HepG2 (cell line): ENCODE measurements around the gene SRCIN1. TPM values are rescaled to one million over a fixed set of nuclear protein-coding genes. Genes with fewer than 3 reads are reported as not detected.

ENCODE experiments used
- ATAC-seq: fragments of 200-7000 bp; cut with Tn5 transposase; 3 replicates; pipeline ENCODE4 v1.9.1; 2020; ENCODE audit warnings: mild to moderate bottlenecking, moderate library complexity
- BruUV-seq: library from RNA; stranded (reverse); fragments of 400-500 nt; replicated peaks from 2 replicates; lab custom pipeline; 2021; lab: Mats Ljungman, UMichigan
- CTCF ChIA-PET: fragments of 300-600 bp; formaldehyde crosslinking; extraction: SDS; loops from one replicate; lab custom pipeline; 2021; ENCODE audit warnings: low total read pairs, inconsistent platforms, low intra/inter-chr PET ratio; lab: Yijun Ruan, JAX
- POLR2A ChIA-PET: fragments of 350-600 bp; sonication (Branson Sonifier 250); formaldehyde crosslinking; loops from one replicate; lab custom pipeline; 2020; ENCODE audit warnings: antibody characterized with exemption, inconsistent platforms; lab: Yijun Ruan, JAX
- DNase-seq: peaks from one replicate; pipeline ENCODE4 v3.0.0-alpha.2; 2015; ENCODE audit warnings: low spot score
- FAIRE-seq: peaks from 3 replicates; lab custom pipeline; 2011; peaks lifted over from hg19 to GRCh38; lab: Jason Lieb, UNC
- H2AFZ ChIP-seq: one replicate; pipeline ENCODE4 v1.6.1; 2011; ENCODE audit warnings: low read length, inconsistent platforms
- H3K27ac ChIP-seq: fragments of 300-600 bp; 3 replicates; pipeline ENCODE4 v1.8.0; 2011; ENCODE audit warnings: mixed run types, mild to moderate bottlenecking, mixed read lengths, low read length, inconsistent platforms; ENCODE audit not compliant: insufficient read depth; ENCODE audit errors: extremely low read length
- H3K27me3 ChIP-seq, 2 experiments: fragments of 200-600 bp in 1 of 2; 2 replicates in 1 of 2; 3 replicates in 1 of 2; pipeline versions ENCODE4 v1.6.0 to v1.8.0; 2011; ENCODE audit warnings: low read length in 2 of 2, mild to moderate bottlenecking in 2 of 2, moderate library complexity in 2 of 2, inconsistent platforms in 1 of 2; ENCODE audit not compliant: insufficient read depth in 2 of 2, control insufficient read depth in 1 of 2
- H3K36me3 ChIP-seq, 2 experiments: fragments of 200-600 bp in 1 of 2; replicated peaks in 1 of 2; 2 replicates in 1 of 2; 3 replicates in 1 of 2; pipeline versions ENCODE4 v1.5.1 to v1.8.0; 2011; ENCODE audit warnings: low read length in 2 of 2, inconsistent platforms in 1 of 2; ENCODE audit not compliant: insufficient read depth in 2 of 2, control insufficient read depth in 1 of 2
- H3K4me1 ChIP-seq: 2 replicates; pipeline ENCODE4 v1.5.1; 2012; ENCODE audit warnings: low read length, inconsistent platforms; ENCODE audit not compliant: insufficient read depth
- H3K4me2 ChIP-seq: 2 replicates; pipeline ENCODE4 v1.6.0; 2011; ENCODE audit warnings: low read depth, low read length, inconsistent platforms
- H3K4me3 ChIP-seq, 3 experiments: fragments of 200-600 bp in 1 of 3; sonication (generic), shearing (Covaris generic) in 1 of 3; replicated peaks in 1 of 3; 2 replicates each; pipeline ENCODE4 v1.5.1; 2011 to 2016; ENCODE audit warnings: low read length in 3 of 3, inconsistent platforms in 2 of 3, low read depth in 2 of 3, mild to moderate bottlenecking in 2 of 3, control low read depth in 1 of 3, mixed read lengths in 1 of 3; ENCODE audit not compliant: insufficient read depth in 1 of 3
- H3K79me2 ChIP-seq: one replicate; pipeline ENCODE4 v1.6.1; 2011; ENCODE audit warnings: low read length, inconsistent platforms; ENCODE audit not compliant: insufficient read depth
- H3K9ac ChIP-seq: 2 replicates; pipeline ENCODE4 v1.6.0; 2011; ENCODE audit warnings: mild to moderate bottlenecking, low read depth, low read length, inconsistent platforms; ENCODE audit not compliant: insufficient read depth
- H3K9me3 ChIP-seq: 2 replicates; pipeline ENCODE4 v1.5.1; 2012; ENCODE audit warnings: mild to moderate bottlenecking, low read length
- H4K20me1 ChIP-seq: 2 replicates; pipeline ENCODE4 v1.6.0; 2011; ENCODE audit warnings: inconsistent platforms, mild to moderate bottlenecking, low read length, moderate library complexity; ENCODE audit not compliant: insufficient read depth
- IRF2 ChIP-seq: IDR thresholded peaks from 2 replicates; pipeline ENCODE4 v1.6.1; 2018; ENCODE audit warnings: missing genetic modification reagents, missing compliant biosample characterization
- MLXIP ChIP-seq: sonication (generic); formaldehyde crosslinking; IDR thresholded peaks from 2 replicates; pipeline ENCODE4 v1.9.0; 2021; ENCODE audit warnings: missing genetic modification reagents, borderline replicate concordance
- NCOA1 ChIP-seq: sonication (generic); formaldehyde crosslinking; IDR thresholded peaks from 2 replicates; pipeline ENCODE4 v1.9.0; 2021; ENCODE audit warnings: missing genetic modification reagents
- NFIB ChIP-seq: sonication (generic); formaldehyde crosslinking; IDR thresholded peaks from 2 replicates; pipeline ENCODE4 v1.9.0; 2021; ENCODE audit warnings: missing genetic modification reagents, mild to moderate bottlenecking, borderline replicate concordance
- NFRKB ChIP-seq: fragments of 450-650 bp; IDR thresholded peaks from 2 replicates; pipeline ENCODE4 v1.6.1; 2017
- SMAD3 ChIP-seq: sonication (generic); formaldehyde crosslinking; IDR thresholded peaks from 2 replicates; pipeline ENCODE4 v1.4.0; 2020; ENCODE audit warnings: missing genetic modification reagents
- SMARCE1 ChIP-seq: fragments of 450-650 bp; IDR thresholded peaks from 2 replicates; pipeline ENCODE4 v1.6.1; 2017; ENCODE audit warnings: borderline replicate concordance
- ZFYVE20 ChIP-seq: sonication (generic); formaldehyde crosslinking; IDR thresholded peaks from 2 replicates; pipeline ENCODE4 v1.8.0; 2023; ENCODE audit warnings: low read depth, mild to moderate bottlenecking, moderate library complexity, missing genetic modification reagents, borderline replicate concordance
- ZMAT5 ChIP-seq: sonication (generic); formaldehyde crosslinking; IDR thresholded peaks from 2 replicates; pipeline ENCODE4 v1.5.0; 2020; ENCODE audit warnings: mild to moderate bottlenecking, low read depth, missing genetic modification reagents, borderline replicate concordance
- ZNF414 ChIP-seq: sonication (generic); formaldehyde crosslinking; IDR thresholded peaks from 2 replicates; pipeline ENCODE4 v1.5.0; 2020; ENCODE audit warnings: missing genetic modification reagents
- ZNF484 ChIP-seq: sonication (generic); formaldehyde crosslinking; IDR thresholded peaks from 2 replicates; pipeline ENCODE4 v1.5.1; 2020; ENCODE audit warnings: mild to moderate bottlenecking, low read depth, missing genetic modification reagents, borderline replicate concordance
- ZNF781 ChIP-seq: sonication (generic); formaldehyde crosslinking; IDR thresholded peaks from 2 replicates; pipeline ENCODE4 v1.5.1; 2020; ENCODE audit warnings: borderline replicate concordance, mild to moderate bottlenecking, missing genetic modification reagents; ENCODE audit errors: not compliant biosample characterization
- ZNF841 ChIP-seq: sonication (generic); formaldehyde crosslinking; IDR thresholded peaks from 2 replicates; pipeline ENCODE4 v1.8.1; 2023; ENCODE audit warnings: missing genetic modification reagents, borderline replicate concordance
- WGBS: methylation state at CpG from one replicate; pipeline ENCODE4 v1.1.6; 2017; ENCODE audit warnings: low lambda C conversion rate; 5-methylcytosine and 5-hydroxymethylcytosine counted together
- in situ Hi-C: cut with HindIII; loops from 2 replicates; pipeline ENCODE4 v1.10.0; 2017; ENCODE audit warnings: low pct_unique_long_range_greater_than_20kb; ENCODE audit not compliant: extremely low pct_ligation_motif_present
- intact Hi-C: fragments of 100-400 bp; cut with micrococcal nuclease; formaldehyde crosslinking; loops from one replicate; pipeline ENCODE4 v1.10.0; 2022; ENCODE audit not compliant: unreplicated experiment
- polyA plus RNA-seq, 8 experiments: library from polyadenylated mRNA; depleted of rRNA in 3 of 8; stranded (reverse) in 7 of 8; unstranded in 1 of 8; fragments of >200 nt; fragmentation: Illumina TruSeq in 4 of 8; extraction: Trizol in 4 of 8; gene quantifications; 2 replicates each; pipeline versions ENCODE4 v1.2.1 to v1.2.3, GENCODE V29; 2011 to 2016; ENCODE audit warnings: low read depth in 4 of 8, missing spikeins in 1 of 8, mixed read lengths in 1 of 8; ENCODE audit not compliant: insufficient read depth in 1 of 8
- total RNA-seq, 5 experiments: library from RNA; depleted of rRNA; stranded (reverse); fragments of >200 nt; fragmentation: Illumina TruSeq; extraction: Trizol; gene quantifications; 2 replicates each; pipeline ENCODE4 v1.2.3, GENCODE V29; 2016; ENCODE audit warnings: low read depth in 1 of 5
- TF ChIP-seq, protein P1 (sequence below): sonication (generic); formaldehyde crosslinking; IDR thresholded peaks from 2 replicates; pipeline ENCODE4 v1.8.1; 2023; ENCODE audit warnings: mild to moderate bottlenecking, missing genetic modification reagents
- TF ChIP-seq, protein P2 (sequence below): sonication (generic); formaldehyde crosslinking; IDR thresholded peaks from 2 replicates; pipeline ENCODE4 v1.4.0; 2020; ENCODE audit warnings: missing genetic modification reagents

Gene SRCIN1
- total and polyA plus RNA-seq, 2 of the 13 experiments (the other 11 are each of a cell fraction or from before 2014, with no cell fraction given), result 1.2 to 9.6 TPM

GRCh38 chr17:38559880-38560230, 45.9 kb downstream of the SRCIN1 start:
- 3% methylated on average over 5 of the region's 6 CpGs for WGBS
- H3K4me1 ChIP-seq, result peaks cover 39% of the 10 kb centered on the region
- no peaks in the 10 kb centered on the region for H3K79me2 ChIP-seq
- H3K27me3 ChIP-seq, result peaks cover 0 to 2% of the 10 kb centered on the region in 2 experiments; a peak in 1 of 5 replicates
- no peaks in the 10 kb centered on the region for H4K20me1 ChIP-seq
- H3K9ac ChIP-seq, result no peak overlapping the region
- H3K4me3 ChIP-seq, result peak overlapping the region; percentile 13 to 67 (median 13); a peak in 4 of 6 replicates
- POLR2A ChIA-PET, result interaction anchor here (0.6 to 2.9 kb wide), 8 partner anchors 30 to 310 kb away, joined by 3 to 29 read pairs (median 11); partner anchors contain the start of genes LASP1 and SRCIN1
- peak overlapping the region; percentile 81 for H3K4me2 ChIP-seq
- DNase-seq, result no peak
- H2AFZ ChIP-seq, result no peak overlapping the region
- H3K27ac ChIP-seq, result no peak overlapping the region
- intact Hi-C loops (loop anchor here (5.0 kb wide), 1 partner anchor 48 kb away; no protein-coding TSS in a partner anchor), in situ Hi-C loops (loop anchor here (5.0 kb wide), 1 partner anchor 107 kb away; no protein-coding TSS in a partner anchor)
- no TSS peak for BruUV-seq
- no peaks in the 10 kb centered on the region for H3K36me3 ChIP-seq
- no peak for ATAC-seq
- CTCF ChIA-PET, result no interaction called here
- no peak for FAIRE-seq
- H3K9me3 ChIP-seq, result no peaks in the 10 kb centered on the region
- TF ChIP-seq SMARCE1 (no peak), SMAD3 (CRISPR knock-in tag) (no peak), NCOA1 (0 out of 2 replicates have a peak, but pooled peaks have one; percentile 60), ZFYVE20 (CRISPR knock-in tag) (no peak), IRF2 (CRISPR knock-in tag) (no peak), NFRKB (no peak), MLXIP (CRISPR knock-in tag) (no peak), ZMAT5 (CRISPR knock-in tag) (no peak), ZNF484 (CRISPR knock-in tag) (no peak), ZNF841 (CRISPR knock-in tag) (no peak), ZNF781 (CRISPR knock-in tag) (no peak), NFIB (CRISPR knock-in tag) (no peak), ZNF414 (CRISPR knock-in tag) (no peak)
- TF ChIP-seq, protein P1, sequence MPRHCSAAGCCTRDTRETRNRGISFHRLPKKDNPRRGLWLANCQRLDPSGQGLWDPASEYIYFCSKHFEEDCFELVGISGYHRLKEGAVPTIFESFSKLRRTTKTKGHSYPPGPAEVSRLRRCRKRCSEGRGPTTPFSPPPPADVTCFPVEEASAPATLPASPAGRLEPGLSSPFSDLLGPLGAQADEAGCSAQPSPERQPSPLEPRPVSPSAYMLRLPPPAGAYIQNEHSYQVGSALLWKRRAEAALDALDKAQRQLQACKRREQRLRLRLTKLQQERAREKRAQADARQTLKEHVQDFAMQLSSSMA (CRISPR knock-in tag), result no peak
- TF ChIP-seq, protein P2, sequence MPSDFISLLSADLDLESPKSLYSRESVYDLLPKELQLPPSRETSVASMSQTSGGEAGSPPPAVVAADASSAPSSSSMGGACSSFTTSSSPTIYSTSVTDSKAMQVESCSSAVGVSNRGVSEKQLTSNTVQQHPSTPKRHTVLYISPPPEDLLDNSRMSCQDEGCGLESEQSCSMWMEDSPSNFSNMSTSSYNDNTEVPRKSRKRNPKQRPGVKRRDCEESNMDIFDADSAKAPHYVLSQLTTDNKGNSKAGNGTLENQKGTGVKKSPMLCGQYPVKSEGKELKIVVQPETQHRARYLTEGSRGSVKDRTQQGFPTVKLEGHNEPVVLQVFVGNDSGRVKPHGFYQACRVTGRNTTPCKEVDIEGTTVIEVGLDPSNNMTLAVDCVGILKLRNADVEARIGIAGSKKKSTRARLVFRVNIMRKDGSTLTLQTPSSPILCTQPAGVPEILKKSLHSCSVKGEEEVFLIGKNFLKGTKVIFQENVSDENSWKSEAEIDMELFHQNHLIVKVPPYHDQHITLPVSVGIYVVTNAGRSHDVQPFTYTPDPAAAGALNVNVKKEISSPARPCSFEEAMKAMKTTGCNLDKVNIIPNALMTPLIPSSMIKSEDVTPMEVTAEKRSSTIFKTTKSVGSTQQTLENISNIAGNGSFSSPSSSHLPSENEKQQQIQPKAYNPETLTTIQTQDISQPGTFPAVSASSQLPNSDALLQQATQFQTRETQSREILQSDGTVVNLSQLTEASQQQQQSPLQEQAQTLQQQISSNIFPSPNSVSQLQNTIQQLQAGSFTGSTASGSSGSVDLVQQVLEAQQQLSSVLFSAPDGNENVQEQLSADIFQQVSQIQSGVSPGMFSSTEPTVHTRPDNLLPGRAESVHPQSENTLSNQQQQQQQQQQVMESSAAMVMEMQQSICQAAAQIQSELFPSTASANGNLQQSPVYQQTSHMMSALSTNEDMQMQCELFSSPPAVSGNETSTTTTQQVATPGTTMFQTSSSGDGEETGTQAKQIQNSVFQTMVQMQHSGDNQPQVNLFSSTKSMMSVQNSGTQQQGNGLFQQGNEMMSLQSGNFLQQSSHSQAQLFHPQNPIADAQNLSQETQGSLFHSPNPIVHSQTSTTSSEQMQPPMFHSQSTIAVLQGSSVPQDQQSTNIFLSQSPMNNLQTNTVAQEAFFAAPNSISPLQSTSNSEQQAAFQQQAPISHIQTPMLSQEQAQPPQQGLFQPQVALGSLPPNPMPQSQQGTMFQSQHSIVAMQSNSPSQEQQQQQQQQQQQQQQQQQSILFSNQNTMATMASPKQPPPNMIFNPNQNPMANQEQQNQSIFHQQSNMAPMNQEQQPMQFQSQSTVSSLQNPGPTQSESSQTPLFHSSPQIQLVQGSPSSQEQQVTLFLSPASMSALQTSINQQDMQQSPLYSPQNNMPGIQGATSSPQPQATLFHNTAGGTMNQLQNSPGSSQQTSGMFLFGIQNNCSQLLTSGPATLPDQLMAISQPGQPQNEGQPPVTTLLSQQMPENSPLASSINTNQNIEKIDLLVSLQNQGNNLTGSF (CRISPR knock-in tag), result no peak
